Measurements from ENCODE around the gene RAB2B. TPM values are rescaled to one million over a fixed set of nuclear protein-coding genes. Genes with fewer than 3 reads are reported as not detected.

The RAB2B gene
- total RNA-seq, 1 experiment from 2014 or later, result 25.2 TPM

DNA sequence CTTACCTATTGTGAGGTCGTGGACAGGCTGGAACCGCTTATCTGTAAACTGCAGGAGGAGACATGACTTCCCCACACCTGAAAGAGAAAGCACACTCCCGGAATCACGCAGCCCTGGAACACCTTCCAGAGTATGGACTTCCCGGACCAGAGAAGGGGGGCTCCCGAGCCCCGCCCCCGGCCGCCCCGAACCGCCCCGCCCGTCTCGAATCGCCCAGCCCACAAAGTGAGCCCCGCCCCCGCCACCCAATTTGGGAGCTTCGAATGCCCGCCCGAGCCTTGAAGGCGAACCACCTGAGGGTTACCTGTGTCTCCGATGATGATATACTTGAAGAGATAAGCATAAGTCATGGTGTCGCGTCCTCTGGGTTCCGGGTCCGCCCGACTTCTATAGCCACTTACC lies 235 bp downstream of the RAB2B start:
- peaks cover 8% of the 10 kb centered on the region for H3K4me1 Mint-ChIP-seq (ENCODE audit: low read depth, unreplicated experiment)
- H3K36me3 Mint-ChIP-seq (ENCODE audit: insufficient read depth, unreplicated experiment), result peaks cover 22% of the 10 kb centered on the region
- H3K27me3 Mint-ChIP-seq (ENCODE audit: unreplicated experiment), result no peaks in the 10 kb centered on the region
- TF ChIP-seq, protein P1, sequence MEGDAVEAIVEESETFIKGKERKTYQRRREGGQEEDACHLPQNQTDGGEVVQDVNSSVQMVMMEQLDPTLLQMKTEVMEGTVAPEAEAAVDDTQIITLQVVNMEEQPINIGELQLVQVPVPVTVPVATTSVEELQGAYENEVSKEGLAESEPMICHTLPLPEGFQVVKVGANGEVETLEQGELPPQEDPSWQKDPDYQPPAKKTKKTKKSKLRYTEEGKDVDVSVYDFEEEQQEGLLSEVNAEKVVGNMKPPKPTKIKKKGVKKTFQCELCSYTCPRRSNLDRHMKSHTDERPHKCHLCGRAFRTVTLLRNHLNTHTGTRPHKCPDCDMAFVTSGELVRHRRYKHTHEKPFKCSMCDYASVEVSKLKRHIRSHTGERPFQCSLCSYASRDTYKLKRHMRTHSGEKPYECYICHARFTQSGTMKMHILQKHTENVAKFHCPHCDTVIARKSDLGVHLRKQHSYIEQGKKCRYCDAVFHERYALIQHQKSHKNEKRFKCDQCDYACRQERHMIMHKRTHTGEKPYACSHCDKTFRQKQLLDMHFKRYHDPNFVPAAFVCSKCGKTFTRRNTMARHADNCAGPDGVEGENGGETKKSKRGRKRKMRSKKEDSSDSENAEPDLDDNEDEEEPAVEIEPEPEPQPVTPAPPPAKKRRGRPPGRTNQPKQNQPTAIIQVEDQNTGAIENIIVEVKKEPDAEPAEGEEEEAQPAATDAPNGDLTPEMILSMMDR (IDR thresholded peaks at IDR 0.05; ENCODE audit: unreplicated experiment), result no peak
- peak overlapping the region; percentile 77 for H3K4me3 Mint-ChIP-seq (ENCODE audit: low read depth, unreplicated experiment)
- BruUV-seq (replicated peaks), result no TSS peak
- peak overlapping the region; percentile 75 for H3K27ac Mint-ChIP-seq (ENCODE audit: unreplicated experiment)
- intact Hi-C loops (cut with micrococcal nuclease; ENCODE audit: unreplicated experiment), result no loop called here
- DNase-seq, result peak; percentile 77
- CTCF ChIA-PET, result interaction anchor here (0.6 to 2.8 kb wide), 4 partner anchors 14 to 178 kb away, joined by 3 to 9 read pairs (median 6); partner anchors contain the start of genes CHD8 and METTL3
- H3K9me3 Mint-ChIP-seq (ENCODE audit: low read depth, unreplicated experiment), result no peaks in the 10 kb centered on the region

DNA sequence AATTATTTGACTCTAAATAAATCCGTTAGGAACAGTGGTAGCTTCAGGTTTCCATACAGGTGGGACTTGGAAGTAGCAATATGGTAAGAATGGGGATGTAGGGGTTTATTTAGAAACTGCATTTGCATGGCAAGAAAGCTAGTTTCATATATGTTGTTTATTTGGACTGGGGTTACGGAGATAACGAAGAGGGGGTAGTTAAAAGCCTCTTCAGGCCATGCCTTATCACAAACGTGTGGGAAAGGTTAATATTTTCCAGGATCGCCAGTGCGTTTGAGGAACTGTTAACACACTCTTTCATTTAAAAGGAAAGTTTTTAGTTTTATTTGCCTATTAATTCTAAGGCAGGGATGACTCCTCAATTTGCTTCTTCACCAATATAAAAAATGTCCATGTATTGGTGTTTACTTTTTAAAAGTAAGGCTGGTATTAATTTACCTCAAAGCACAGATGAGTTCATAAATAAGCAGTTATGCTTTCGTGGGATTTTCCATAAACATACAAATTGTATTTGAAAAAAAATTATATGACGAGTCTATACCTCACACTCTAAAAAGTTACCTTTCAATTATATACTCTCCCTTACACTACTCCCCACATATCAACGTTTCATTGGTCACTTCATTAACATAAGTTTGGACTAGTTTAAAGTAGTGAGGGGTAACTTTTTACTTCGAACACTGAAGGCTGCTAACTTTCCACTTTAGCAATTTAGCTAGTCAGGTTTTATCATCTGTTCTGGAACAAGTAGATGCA lies 814 bp downstream of the RAB2B start:
- CTCF ChIA-PET, result interaction anchor here (0.6 to 2.8 kb wide), 4 partner anchors 14 to 177 kb away, joined by 3 to 9 read pairs (median 6); partner anchors contain the start of genes CHD8 and METTL3
- Mint-ChIP-seq H3K4me1 (ENCODE audit: low read depth, unreplicated experiment) (peaks cover 8% of the 10 kb centered on the region), H3K4me3 (ENCODE audit: low read depth, unreplicated experiment) (peak overlapping the region; percentile 77), H3K27ac (ENCODE audit: unreplicated experiment) (peak overlapping the region; percentile 75), H3K27me3 (ENCODE audit: unreplicated experiment) (no peaks in the 10 kb centered on the region), H3K9me3 (ENCODE audit: low read depth, unreplicated experiment) (no peaks in the 10 kb centered on the region), H3K36me3 (ENCODE audit: insufficient read depth, unreplicated experiment) (peaks cover 22% of the 10 kb centered on the region)
- no peak for DNase-seq
- BruUV-seq (replicated peaks), result TSS peak; percentile 73
- intact Hi-C loops (cut with micrococcal nuclease; ENCODE audit: unreplicated experiment), result no loop called here
- TF ChIP-seq, protein P1 (IDR thresholded peaks at IDR 0.05; ENCODE audit: unreplicated experiment), result no peak

DNA sequence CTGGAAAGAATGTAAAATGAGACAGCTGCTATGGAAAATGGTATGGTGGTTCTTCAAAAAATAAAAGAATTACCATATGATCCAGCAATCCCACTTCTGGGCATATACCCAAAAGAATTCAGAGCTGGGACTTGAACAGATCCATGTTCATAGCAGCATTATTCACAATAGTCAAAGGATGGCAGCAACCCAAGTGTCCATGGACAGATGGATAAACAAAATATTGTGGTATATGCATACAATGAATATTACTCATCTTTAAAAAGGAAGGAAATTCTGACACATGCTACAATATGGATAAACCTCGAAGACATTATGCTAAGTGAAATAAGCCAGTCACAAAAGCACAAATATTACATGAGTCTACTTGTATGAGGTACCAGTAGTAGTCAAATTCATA lies 9.1 kb downstream of the RAB2B start:
- BruUV-seq (replicated peaks), result no TSS peak
- no peaks in the 10 kb centered on the region for H3K4me1 Mint-ChIP-seq (ENCODE audit: low read depth, unreplicated experiment)
- CTCF ChIA-PET, result no interaction called here
- H3K36me3 Mint-ChIP-seq (ENCODE audit: insufficient read depth, unreplicated experiment), result peaks cover 6% of the 10 kb centered on the region
- no peak overlapping the region for H3K27ac Mint-ChIP-seq (ENCODE audit: unreplicated experiment)
- DNase-seq, result no peak
- H3K4me3 Mint-ChIP-seq (ENCODE audit: low read depth, unreplicated experiment), result no peak overlapping the region
- intact Hi-C loops (cut with micrococcal nuclease; ENCODE audit: unreplicated experiment), result no loop called here
- H3K9me3 Mint-ChIP-seq (ENCODE audit: low read depth, unreplicated experiment), result no peaks in the 10 kb centered on the region
- TF ChIP-seq, protein P1 (IDR thresholded peaks at IDR 0.05; ENCODE audit: unreplicated experiment), result no peak
- H3K27me3 Mint-ChIP-seq (ENCODE audit: unreplicated experiment), result no peaks in the 10 kb centered on the region

DNA sequence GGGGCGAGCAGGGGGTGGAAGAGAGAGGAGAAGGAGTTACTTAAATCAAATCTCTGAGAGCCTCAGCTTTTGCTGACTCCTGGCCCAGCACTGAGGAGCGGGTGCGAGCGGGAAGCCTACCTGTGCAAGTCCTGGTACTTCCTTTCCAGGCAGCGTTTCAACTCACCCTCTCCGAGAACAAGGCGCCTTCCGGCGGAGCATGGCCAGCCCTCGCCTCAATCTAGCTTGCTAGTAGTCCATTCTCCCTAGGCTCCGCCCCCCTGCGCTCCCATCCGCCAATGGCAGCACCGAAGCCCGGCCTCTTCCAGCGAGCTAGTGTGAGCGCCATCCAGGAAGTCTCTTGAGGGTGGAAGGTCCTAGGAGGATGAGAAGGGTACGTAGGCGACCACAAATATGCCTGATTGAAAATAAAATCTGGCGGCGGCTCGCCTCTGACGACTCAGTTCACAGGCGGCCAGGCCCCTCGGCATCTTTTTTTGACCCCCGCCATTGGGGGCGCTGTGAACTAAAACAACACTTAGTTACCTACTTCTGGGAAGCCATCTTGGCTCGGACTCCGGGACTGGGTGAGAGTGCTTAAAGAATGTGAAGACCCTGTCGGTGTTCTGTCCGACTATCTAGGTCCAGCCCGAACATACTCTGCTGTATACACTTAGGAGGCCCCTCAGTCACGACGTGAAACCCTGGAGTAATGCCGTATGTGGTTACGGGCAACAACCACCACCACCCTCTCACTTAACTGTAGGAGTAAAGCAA lies 20.7 kb downstream of the RAB2B start, which contains the start of gene CHD8:
Gene CHD8, minus strand, starts transcription at position 212 of the 756 bp plus-strand sequence. CDS start 24,480 bp downstream, outside the sequence.
- intact Hi-C loops (cut with micrococcal nuclease; ENCODE audit: unreplicated experiment), result no loop called here
- Mint-ChIP-seq H3K4me3 (ENCODE audit: low read depth, unreplicated experiment) (peak within 1 kb of the TSS; percentile 86), H3K36me3 (ENCODE audit: insufficient read depth, unreplicated experiment) (peaks cover 28% of the 10 kb centered on the region), H3K27ac (ENCODE audit: unreplicated experiment) (peak within 1 kb of the TSS; percentile 83), H3K4me1 (ENCODE audit: low read depth, unreplicated experiment) (peaks cover 23% of the 10 kb centered on the region), H3K9me3 (ENCODE audit: low read depth, unreplicated experiment) (no peaks in the 10 kb centered on the region), H3K27me3 (ENCODE audit: unreplicated experiment) (no peaks in the 10 kb centered on the region)
- BruUV-seq (replicated peaks), result no TSS peak
- DNase-seq, result peak; percentile 99
- TF ChIP-seq, protein P1 (IDR thresholded peaks at IDR 0.05; ENCODE audit: unreplicated experiment), result peak; percentile 29
- CTCF ChIA-PET, result interaction anchor here (0.7 to 2.4 kb wide), 7 partner anchors 10 to 1688 kb away, joined by 3 to 31 read pairs (median 5); partner anchors contain the start of genes METTL3, RAB2B and TOX4

All from Calu3 (cell line).